Parietal lobe (tissue), 1 donor: Measurements from ENCODE around the gene TRIM22. TPM values are rescaled to one million over a fixed set of nuclear protein-coding genes. Genes with fewer than 3 reads are reported as not detected.

Source experiments
- total RNA-seq: library from RNA; depleted of rRNA; stranded (reverse); fragments of >200 nt; gene quantifications from one replicate; pipeline ENCODE4 v1.2.3, GENCODE V29; 2014

Gene TRIM22
- 20.7 TPM for total RNA-seq

GRCh38 chr11:5689551-5689983, at the start of gene TRIM22:
Gene TRIM22, plus strand, starts transcription at chr11:5689790. Its CDS starts 6,443 bp downstream, at chr11:5696233.

GRCh38 chr11:5684646-5685362, 4.8 kb upstream of the TRIM22 start, which contains the start of gene TRIM5:
Gene TRIM5, minus strand, starts transcription at chr11:5685074. Its CDS starts 4,897 bp downstream, at chr11:5680177.

GRCh38 chr11:5736396-5736795, 46.8 kb downstream of the TRIM22 start, which contains the start of gene OR56B1:
Gene OR56B1, plus strand, starts transcription at chr11:5736448. Its CDS starts 69 bp downstream, at chr11:5736517.

GRCh38 chr11:5753943-5754342, 64.4 kb downstream of the TRIM22 start, which contains the start of gene OR52N4:
Gene OR52N4, plus strand, starts transcription at chr11:5754243. Its CDS starts 498 bp downstream, at chr11:5754741.

Other genes starting within 250 kb of the TRIM22 start
- 2.5 TPM for gene OR51I1, start 248.3 kb upstream of the TRIM22 start, total RNA-seq
- gene OR51I2, start 240.5 kb upstream of the TRIM22 start, total RNA-seq: not detected
- gene OR52D1, start 201.1 kb upstream of the TRIM22 start, total RNA-seq: not detected
- gene UBQLN3, start 179.8 kb upstream of the TRIM22 start, total RNA-seq: 1.3 TPM
- gene UBQLNL, start 173.1 kb upstream of the TRIM22 start, total RNA-seq: 1.9 TPM
- 3.8 TPM for gene OR52H1, start 141.2 kb upstream of the TRIM22 start, total RNA-seq
- not detected for gene OR52B6, start 108.9 kb upstream of the TRIM22 start, total RNA-seq
- gene TRIM6, start 93.2 kb upstream of the TRIM22 start, total RNA-seq: 0.31 TPM
- gene TRIM34, start 64.8 kb upstream of the TRIM22 start, total RNA-seq: 1.6 TPM
- gene TRIM5, start 4.7 kb upstream of the TRIM22 start, total RNA-seq: 6.6 TPM
- gene OR56B1, start 46.7 kb downstream of the TRIM22 start, total RNA-seq: not detected
- gene OR52N4, start 64.5 kb downstream of the TRIM22 start, total RNA-seq: 0.63 TPM
- 0.63 TPM for gene OR52N5, start 93.6 kb downstream of the TRIM22 start, total RNA-seq
- gene OR52N1, start 101.5 kb downstream of the TRIM22 start, total RNA-seq: 0.94 TPM
- not detected for gene OR52N2, start 119.1 kb downstream of the TRIM22 start, total RNA-seq
- gene OR52E6, start 152.1 kb downstream of the TRIM22 start, total RNA-seq: 0.94 TPM
- gene OR52E8, start 167.9 kb downstream of the TRIM22 start, total RNA-seq: 0.63 TPM
- gene OR52E4, start 190.8 kb downstream of the TRIM22 start, total RNA-seq: not detected
- gene OR52E5, start 203.4 kb downstream of the TRIM22 start, total RNA-seq: not detected